Measurements from ENCODE around the gene ZNF324B.

The ZNF324B gene

DNA sequence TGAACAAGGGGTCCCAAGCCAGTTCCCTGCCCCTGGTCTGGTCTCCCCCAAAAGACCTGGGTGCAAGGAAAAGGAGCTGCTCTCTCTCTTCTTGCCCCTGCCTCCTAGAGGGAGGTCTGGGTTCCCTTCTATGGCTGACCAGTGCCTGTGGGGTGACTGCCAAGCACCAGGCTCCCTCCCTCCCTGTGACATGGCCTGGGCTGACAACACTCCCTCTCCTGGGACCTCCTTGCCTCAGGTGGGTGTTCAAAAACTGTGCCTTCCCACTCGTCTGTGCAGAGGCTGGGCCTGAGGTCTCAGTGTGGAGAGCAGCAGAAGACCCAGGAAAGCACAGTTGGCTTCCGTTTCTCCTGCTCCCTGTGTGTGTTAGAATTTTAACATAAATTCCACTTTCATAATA, 29.4 kb downstream of the ZNF324B start:
- no peak for DNase-seq

GRCh38 chr19:58482372-58482771, 30.9 kb downstream of the ZNF324B start:
- no peak for DNase-seq

DNA sequence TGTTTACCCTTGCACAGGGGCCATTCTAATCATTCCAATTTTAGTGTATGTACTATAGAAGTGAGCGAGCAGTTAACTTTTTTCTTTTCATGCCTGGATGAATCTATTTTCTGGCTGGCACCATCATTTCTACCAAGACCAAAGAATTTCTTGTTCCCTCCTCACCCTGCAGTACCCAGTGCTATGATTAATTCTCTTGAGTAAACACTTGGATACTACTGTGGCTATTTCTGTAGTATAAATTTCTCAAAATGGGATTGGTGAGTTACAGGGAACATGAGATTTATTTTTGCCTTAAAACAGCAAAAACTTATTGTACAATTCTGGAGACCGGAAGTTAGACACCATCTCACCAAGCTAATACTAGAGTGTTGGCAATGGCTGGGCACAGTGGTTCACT, 32.4 kb downstream of the ZNF324B start:
- DNase-seq = no peak

DNA sequence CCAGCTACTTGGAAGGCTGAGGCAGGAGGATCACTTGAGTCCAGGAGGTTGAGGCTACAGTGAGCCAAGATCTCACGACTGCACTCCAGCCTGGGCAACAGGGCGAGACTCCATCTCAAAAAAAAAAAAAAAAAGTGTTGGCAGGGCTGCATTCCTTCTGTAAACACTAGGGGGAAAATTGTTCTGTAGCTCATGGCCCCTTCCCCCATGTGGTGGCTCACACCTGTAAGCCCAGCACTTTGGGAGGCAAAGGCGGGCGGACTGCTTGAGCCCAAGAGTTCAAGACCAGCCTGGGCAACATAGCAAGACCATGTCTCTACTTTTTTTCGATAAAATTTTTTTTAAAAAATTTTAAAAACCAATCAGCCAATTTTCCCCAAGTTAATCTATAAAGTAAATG, 32.9 kb downstream of the ZNF324B start:
- DNase-seq = peak; percentile 30

DNA sequence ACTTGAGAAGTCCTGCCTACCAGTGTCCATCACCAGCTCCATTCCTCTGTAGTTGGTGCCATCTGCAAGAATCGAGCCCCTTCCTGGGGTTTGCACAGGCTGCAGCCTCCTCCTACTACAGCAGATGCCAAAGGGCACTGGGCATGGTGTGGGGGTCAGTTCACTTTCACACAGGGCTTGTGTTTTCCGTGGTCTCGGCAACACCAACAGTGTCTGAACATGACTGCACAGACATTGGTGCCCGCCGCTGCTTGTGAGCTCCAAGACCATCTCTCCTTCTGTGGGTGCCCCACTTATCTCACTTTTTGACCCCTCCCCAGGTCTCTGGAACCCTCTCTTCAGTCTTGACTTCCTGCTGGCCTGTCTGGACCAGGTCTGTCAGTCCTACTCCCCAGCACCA, 40.0 kb downstream of the ZNF324B start:
- no peak for DNase-seq

GRCh38 chr19:58492265-58492664, 40.8 kb downstream of the ZNF324B start:
- no peak for DNase-seq

DNA sequence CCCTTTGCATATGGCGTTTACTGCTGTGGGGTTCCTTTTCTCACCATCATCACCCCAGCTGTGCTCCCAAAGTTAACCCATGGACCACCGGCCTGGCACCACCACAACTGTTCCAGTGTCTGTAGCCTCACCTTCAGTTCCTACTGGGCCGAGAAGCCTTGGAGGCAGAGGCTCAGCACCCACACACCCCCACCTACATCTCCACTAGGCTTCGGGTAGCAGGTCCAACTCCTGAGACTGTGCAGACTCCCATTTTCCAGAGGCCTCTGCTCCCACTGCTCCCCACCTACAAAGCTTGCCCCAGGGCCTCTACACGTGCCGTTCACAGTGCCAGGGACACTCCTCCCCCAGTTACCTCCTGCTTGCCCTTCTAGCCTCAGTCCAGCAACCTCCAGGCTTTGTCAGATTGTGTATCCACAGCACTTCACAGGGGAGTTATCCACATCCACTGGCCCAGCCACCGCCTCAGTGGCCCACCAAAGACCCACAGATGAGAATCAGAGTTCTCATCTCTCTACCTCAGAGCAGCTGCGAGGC, 46.3 kb downstream of the ZNF324B start:
- no peak for DNase-seq

- no peak for DNase-seq
These were observed 47.0 kb downstream of the ZNF324B start for GRCh38 chr19:58498316-58499020.

GRCh38 chr19:58499021-58499927, 47.9 kb downstream of the ZNF324B start:
- DNase-seq = peak; percentile 100

GRCh38 chr19:58500242-58500641, 48.8 kb downstream of the ZNF324B start:
- DNase-seq = no peak
